K562 (cell line): Measurements from ENCODE around the gene ATP6V0D1. TPM values are rescaled to one million over a fixed set of nuclear protein-coding genes. Genes with fewer than 3 reads are reported as not detected.

Experiments
- ASH1L ChIP-seq: fragments of 450-650 bp; IDR thresholded peaks from 2 replicates; pipeline ENCODE4 v1.6.1; 2018; ENCODE audit warnings: borderline replicate concordance, mild to moderate bottlenecking, low read depth; ENCODE audit not compliant: partially characterized antibody
- CBX2 ChIP-seq: fragments of 200-600 bp; sonication (generic); IDR thresholded peaks from one replicate; pipeline ENCODE4 v1.6.1; 2012; ENCODE audit warnings: mild to moderate bottlenecking, low read length, inconsistent platforms; ENCODE audit not compliant: insufficient read depth, poor library complexity, severe bottlenecking
- CREB5 ChIP-seq: fragments of 250-450 bp; sonication (Bioruptor Pico); IDR thresholded peaks from 2 replicates; pipeline ENCODE4 v1.5.0; 2020; ENCODE audit warnings: mild to moderate bottlenecking
- DMBX1 ChIP-seq: fragments of 250-450 bp; sonication (Bioruptor Pico); IDR thresholded peaks from 2 replicates; pipeline ENCODE4 v1.8.0; 2022; ENCODE audit warnings: inconsistent platforms, mild to moderate bottlenecking, moderate library complexity, borderline replicate concordance
- FIP1L1 ChIP-seq: fragments of 200-400 bp; formaldehyde crosslinking; IDR thresholded peaks from 2 replicates; pipeline ENCODE4 v1.6.1; 2018; ENCODE audit warnings: mild to moderate bottlenecking, low read depth, low read length; ENCODE audit not compliant: poor library complexity, severe bottlenecking
- JUNB ChIP-seq: fragments of 450-650 bp; formaldehyde crosslinking; conservative IDR thresholded peaks from 2 replicates; pipeline ENCODE4 v1.4.0; 2020; ENCODE audit warnings: mild to moderate bottlenecking
- MAFF ChIP-seq: IDR thresholded peaks from 2 replicates; pipeline ENCODE4 v1.6.1; 2012; ENCODE audit warnings: low read length, improper control_type of control experiment
- MCM2 ChIP-seq: fragments of 450-650 bp; IDR thresholded peaks from 2 replicates; pipeline ENCODE4 v1.6.1; 2017; ENCODE audit warnings: low read depth, mild to moderate bottlenecking
- MTA1 ChIP-seq: fragments of 450-650 bp; IDR thresholded peaks from 2 replicates; pipeline ENCODE4 v1.6.1; 2017; ENCODE audit warnings: borderline replicate concordance
- NCOA4 ChIP-seq: fragments of 450-650 bp; IDR thresholded peaks from 2 replicates; pipeline ENCODE4 v1.6.1; 2018; ENCODE audit warnings: mild to moderate bottlenecking; ENCODE audit not compliant: partially characterized antibody
- NR2C2 ChIP-seq, 2 experiments: fragments of 200-800 bp in 1 of 2; sonication (Bioruptor generic) in 1 of 2; sonication (generic) in 1 of 2; formaldehyde crosslinking in 1 of 2; IDR thresholded peaks; 2 replicates each; pipeline versions ENCODE4 v1.6.1 to v1.8.0; 2016 to 2022; ENCODE audit warnings: mild to moderate bottlenecking in 1 of 2, missing compliant biosample characterization in 1 of 2, missing genetic modification characterization in 1 of 2, missing genetic modification reagents in 1 of 2
- PHB2 ChIP-seq: fragments of 450-650 bp; IDR thresholded peaks from 2 replicates; pipeline ENCODE4 v1.6.1; 2017; ENCODE audit warnings: low read depth
- POLR2A ChIP-seq: fragments of 450-650 bp; conservative IDR thresholded peaks from 2 replicates; pipeline ENCODE4 v1.6.1; 2016
- SRSF1 ChIP-seq: fragments of 200-400 bp; formaldehyde crosslinking; IDR thresholded peaks from 2 replicates; pipeline ENCODE4 v1.6.1; 2017; ENCODE audit warnings: mild to moderate bottlenecking, low read depth, low read length, moderate library complexity
- TEAD2 ChIP-seq: fragments of 450-650 bp; IDR thresholded peaks from 2 replicates; pipeline ENCODE4 v1.6.1; 2016; ENCODE audit warnings: missing genetic modification characterization, control low read depth, missing compliant biosample characterization
- VEZF1 ChIP-seq: fragments of 200-800 bp; sonication (Bioruptor generic); IDR thresholded peaks from 2 replicates; pipeline ENCODE4 v1.6.1; 2017; ENCODE audit warnings: missing genetic modification characterization, missing compliant biosample characterization
- WHSC1 ChIP-seq: IDR thresholded peaks from one replicate; pipeline ENCODE4 v1.6.1; 2012; ENCODE audit warnings: low read length, control low read depth, inconsistent platforms
- ZC3H4 ChIP-seq: sonication (generic); formaldehyde crosslinking; IDR thresholded peaks from 2 replicates; pipeline ENCODE4 v1.9.0; 2021; ENCODE audit warnings: missing genetic modification reagents, borderline replicate concordance
- ZFP36 ChIP-seq: fragments of 150-350 bp; IDR thresholded peaks from 2 replicates; pipeline ENCODE4 v1.6.1; 2018; ENCODE audit warnings: low read length, low read depth; ENCODE audit not compliant: partially characterized antibody
- ZNF561 ChIP-seq: fragments of 450-650 bp; formaldehyde crosslinking; conservative IDR thresholded peaks from 2 replicates; pipeline ENCODE4 v1.4.0; 2020; ENCODE audit warnings: mild to moderate bottlenecking, moderate library complexity
- polyA plus RNA-seq, 8 experiments: library from polyadenylated mRNA; depleted of rRNA in 4 of 8; stranded (reverse) in 5 of 8; unstranded in 3 of 8; fragments of >200 nt; fragmentation: Nextera tagmentation in 2 of 8; fragmentation: Illumina TruSeq in 1 of 8; extraction: Ambion mirVana in 2 of 8; extraction: Trizol in 1 of 8; gene quantifications; 2 replicates each; pipeline versions ENCODE4 v1.2.1 to v1.2.3, GENCODE V29; 2011 to 2014; ENCODE audit warnings: inconsistent platforms in 1 of 8, missing spikeins in 1 of 8
- total RNA-seq, 7 experiments: library from RNA; depleted of rRNA in 6 of 7; stranded (reverse); fragments of >200 nt in 6 of 7; fragmentation: Illumina TruSeq in 2 of 7; extraction: Trizol in 2 of 7; gene quantifications; 2 replicates each; pipeline versions ENCODE4 v1.2.1 to v1.2.3, GENCODE V29; 2011 to 2021; ENCODE audit warnings: low replicate concordance in 1 of 7
- TF ChIP-seq, protein P1 (sequence below): fragments of 250-450 bp; sonication (Bioruptor Pico); IDR thresholded peaks from 2 replicates; pipeline ENCODE4 v1.4.0; 2020; ENCODE audit warnings: mild to moderate bottlenecking, moderate library complexity, borderline replicate concordance
- TF ChIP-seq, protein P2 (sequence below): sonication (generic); formaldehyde crosslinking; IDR thresholded peaks from 2 replicates; pipeline ENCODE4 v1.8.1; 2023; ENCODE audit warnings: mild to moderate bottlenecking, missing genetic modification reagents

The ATP6V0D1 gene
- total and polyA plus RNA-seq, 9 of the 15 experiments (the other 6 are each of a cell fraction or from before 2014, with no cell fraction given) = 23.2 to 69.7 (median 45.6) TPM

GRCh38 chr16:67521095-67521804 is 40.3 kb upstream of the ATP6V0D1 start (continued):
- no peak for TF ChIP-seq NCOA4
- no peak for TF ChIP-seq MCM2
- TF ChIP-seq ASH1L = no peak
- TF ChIP-seq NR2C2 (CRISPR knock-in tag; IDR thresholded peaks at IDR 0.05) = peak; percentile 62; the same call in 1 of the 2 replicates
- no peak for TF ChIP-seq NR2C2 (tag; IDR thresholded peaks at IDR 0.05)
- 0 out of 2 replicates have a peak, but pooled peaks have one; percentile 18 for TF ChIP-seq DMBX1
- no peak for TF ChIP-seq JUNB
- TF ChIP-seq FIP1L1 = no peak
- TF ChIP-seq MAFF = peak; percentile 52
- TF ChIP-seq POLR2A = no peak
- no peak for TF ChIP-seq ZNF561 (CRISPR knock-in tag)
- TF ChIP-seq SRSF1 = no peak
- no peak; the same call in 1 of the 2 replicates for TF ChIP-seq PHB2
- TF ChIP-seq MTA1 = no peak
- no peak for TF ChIP-seq ZC3H4 (CRISPR knock-in tag)
- TF ChIP-seq, protein P1, sequence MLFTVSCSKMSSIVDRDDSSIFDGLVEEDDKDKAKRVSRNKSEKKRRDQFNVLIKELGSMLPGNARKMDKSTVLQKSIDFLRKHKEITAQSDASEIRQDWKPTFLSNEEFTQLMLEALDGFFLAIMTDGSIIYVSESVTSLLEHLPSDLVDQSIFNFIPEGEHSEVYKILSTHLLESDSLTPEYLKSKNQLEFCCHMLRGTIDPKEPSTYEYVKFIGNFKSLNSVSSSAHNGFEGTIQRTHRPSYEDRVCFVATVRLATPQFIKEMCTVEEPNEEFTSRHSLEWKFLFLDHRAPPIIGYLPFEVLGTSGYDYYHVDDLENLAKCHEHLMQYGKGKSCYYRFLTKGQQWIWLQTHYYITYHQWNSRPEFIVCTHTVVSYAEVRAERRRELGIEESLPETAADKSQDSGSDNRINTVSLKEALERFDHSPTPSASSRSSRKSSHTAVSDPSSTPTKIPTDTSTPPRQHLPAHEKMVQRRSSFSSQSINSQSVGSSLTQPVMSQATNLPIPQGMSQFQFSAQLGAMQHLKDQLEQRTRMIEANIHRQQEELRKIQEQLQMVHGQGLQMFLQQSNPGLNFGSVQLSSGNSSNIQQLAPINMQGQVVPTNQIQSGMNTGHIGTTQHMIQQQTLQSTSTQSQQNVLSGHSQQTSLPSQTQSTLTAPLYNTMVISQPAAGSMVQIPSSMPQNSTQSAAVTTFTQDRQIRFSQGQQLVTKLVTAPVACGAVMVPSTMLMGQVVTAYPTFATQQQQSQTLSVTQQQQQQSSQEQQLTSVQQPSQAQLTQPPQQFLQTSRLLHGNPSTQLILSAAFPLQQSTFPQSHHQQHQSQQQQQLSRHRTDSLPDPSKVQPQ (CRISPR knock-in tag) = no peak
- TF ChIP-seq CBX2 = no peak
- no peak for TF ChIP-seq WHSC1
- peak; percentile 71 for TF ChIP-seq VEZF1 (CRISPR knock-in tag)
- TF ChIP-seq ZFP36 = no peak
- TF ChIP-seq, protein P2, sequence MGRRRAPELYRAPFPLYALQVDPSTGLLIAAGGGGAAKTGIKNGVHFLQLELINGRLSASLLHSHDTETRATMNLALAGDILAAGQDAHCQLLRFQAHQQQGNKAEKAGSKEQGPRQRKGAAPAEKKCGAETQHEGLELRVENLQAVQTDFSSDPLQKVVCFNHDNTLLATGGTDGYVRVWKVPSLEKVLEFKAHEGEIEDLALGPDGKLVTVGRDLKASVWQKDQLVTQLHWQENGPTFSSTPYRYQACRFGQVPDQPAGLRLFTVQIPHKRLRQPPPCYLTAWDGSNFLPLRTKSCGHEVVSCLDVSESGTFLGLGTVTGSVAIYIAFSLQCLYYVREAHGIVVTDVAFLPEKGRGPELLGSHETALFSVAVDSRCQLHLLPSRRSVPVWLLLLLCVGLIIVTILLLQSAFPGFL (CRISPR knock-in tag) = peak; percentile 49
- no peak for TF ChIP-seq TEAD2 (tag)
- TF ChIP-seq CREB5 (CRISPR knock-in tag) = no peak
